NCI-H2196 treated with DMSO at 0.1 percent for 48 hours (cell line): Measurements from ENCODE around the gene OR2AJ1.

ENCODE experiments used
- DNase-seq: peaks from one replicate; lab custom pipeline; 2025; ENCODE audit not compliant: unreplicated experiment; lab: John Stamatoyannopoulos, UW

The OR2AJ1 gene

DNA sequence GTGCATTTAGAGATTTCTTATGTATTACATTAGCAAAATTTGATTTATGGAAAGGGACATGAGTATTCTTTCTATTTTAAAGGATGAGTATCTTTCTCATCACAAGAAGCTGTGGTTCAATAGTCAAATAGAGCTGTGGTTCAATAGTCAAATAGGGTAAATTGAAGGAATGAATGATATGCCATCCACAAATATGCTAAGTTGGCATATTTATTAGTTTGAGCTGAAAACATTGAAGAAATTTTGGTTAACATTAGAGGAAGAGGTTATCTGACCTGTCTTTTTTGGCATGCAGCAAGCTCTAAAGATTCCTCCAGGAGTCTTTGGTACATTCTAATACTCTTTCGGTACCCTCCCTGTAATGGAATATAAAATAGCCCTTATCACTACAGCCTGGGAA lies 28.7 kb downstream of the OR2AJ1 start:
- no peak for DNase-seq

DNA sequence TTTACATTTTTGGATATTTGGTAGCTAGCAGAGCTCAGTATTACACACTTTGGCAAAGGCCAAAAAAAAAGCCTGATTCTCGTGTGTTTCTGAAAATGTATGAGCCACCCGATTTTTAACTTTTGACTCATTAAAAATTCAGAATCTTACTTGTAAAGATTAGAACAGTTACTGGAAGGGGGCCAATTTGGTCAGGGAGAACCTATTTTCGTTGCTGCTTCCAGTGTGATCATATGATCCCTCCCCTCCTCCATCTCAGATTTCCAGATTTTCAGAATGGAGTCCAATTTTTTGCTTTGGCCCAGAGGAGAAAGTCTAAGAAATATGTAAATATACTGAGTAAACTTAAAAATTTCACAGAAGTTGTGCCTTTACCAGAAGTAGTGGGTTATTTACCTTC lies 37.1 kb downstream of the OR2AJ1 start:
- DNase-seq = no peak

DNA sequence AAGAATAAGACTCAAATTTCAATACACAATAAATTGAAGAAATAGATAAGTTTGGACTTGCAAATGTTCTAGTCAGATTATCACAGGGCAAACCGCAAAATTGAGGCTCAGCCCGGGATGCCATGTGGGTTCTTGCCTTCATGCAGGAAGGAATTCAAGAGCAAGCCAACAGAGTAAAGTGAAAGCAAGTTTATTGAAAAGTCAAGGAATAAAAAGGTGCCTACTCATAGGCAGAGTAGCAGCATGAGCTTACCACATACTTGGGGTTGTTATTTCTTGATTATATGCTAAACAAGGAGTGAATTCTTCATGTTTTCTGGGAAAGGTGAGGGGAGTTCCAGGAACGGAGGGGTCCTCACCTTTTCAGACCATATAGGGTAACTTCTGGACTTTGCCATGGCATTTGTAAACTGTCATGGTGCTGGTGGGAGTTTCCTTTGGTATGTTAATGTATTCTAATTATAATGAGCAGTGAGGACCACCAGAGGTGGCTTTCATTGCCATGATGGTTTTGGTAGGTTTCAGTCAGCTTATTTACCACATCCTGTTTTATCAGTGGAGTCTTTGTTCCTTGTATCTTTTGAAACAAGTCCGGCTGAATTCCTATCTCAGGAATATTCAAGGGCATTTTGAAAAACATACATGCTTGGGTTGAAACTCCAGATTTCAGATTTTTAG lies 38.4 kb downstream of the OR2AJ1 start:
- no peak for DNase-seq

DNA sequence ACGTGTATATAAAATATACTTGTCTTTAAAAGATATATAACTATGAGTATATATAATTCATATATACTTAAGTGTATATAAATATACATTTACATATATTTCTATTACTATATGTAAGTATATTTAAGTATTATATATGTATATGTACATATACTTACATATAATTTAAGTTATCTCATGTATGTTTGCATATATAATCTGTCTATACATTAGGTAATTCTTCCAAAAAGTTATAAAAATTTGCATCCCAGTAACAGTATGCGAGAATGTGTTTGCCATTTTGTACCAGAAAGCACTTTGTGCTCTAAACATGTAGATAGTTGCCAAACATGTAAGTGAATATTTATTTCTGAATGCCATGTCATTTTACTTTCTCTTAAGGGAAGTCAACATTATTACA lies 40.2 kb downstream of the OR2AJ1 start, which contains the start of gene OR2AK2:
Gene OR2AK2 (plus strand): TSS at position 301 of the 400 bp plus-strand sequence. CDS start 144 bp downstream, outside the sequence.
- no peak for DNase-seq

DNA sequence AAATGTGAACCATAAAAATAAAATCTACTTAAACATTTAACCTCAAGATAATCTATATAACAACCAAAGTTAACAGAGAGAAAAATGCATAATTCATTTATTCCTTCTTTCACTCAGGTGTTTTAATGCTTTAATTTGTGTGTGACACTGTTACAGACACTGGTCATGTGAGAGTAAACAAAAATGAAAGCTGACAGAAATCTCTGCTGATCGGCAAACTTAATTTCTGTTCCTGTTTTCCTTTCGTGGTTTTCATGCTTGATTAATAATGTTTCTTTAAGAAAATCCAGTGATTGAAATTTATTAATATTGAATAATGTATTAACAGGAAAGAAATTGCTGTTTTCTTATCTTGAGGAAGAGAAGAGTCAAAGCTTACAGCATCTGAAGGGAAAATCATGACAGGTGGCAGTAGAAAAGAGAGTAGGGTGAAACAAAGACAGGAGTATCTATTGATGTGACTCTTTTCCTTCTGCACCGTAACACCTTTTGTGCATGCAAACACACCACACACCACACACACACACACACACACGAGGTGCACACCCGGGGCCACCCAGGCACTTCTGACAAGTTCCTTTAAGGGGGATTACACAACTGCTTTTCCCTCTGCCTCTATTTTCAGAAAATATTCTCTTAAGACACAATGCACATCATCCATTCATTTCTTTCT lies 42.0 kb downstream of the OR2AJ1 start:
- no peak for DNase-seq
